Muscle layer of duodenum (tissue), 2 donors: ENCODE measurements around the gene AGXT.

Source experiments
- H3K27ac ChIP-seq: one replicate; pipeline ENCODE4 v1.7.0; 2013; ENCODE audit warnings: mild to moderate bottlenecking, low read length
- H3K27me3 ChIP-seq: one replicate; pipeline ENCODE4 v1.7.0; 2013; ENCODE audit warnings: low read depth, mild to moderate bottlenecking, control low read depth, low read length
- H3K36me3 ChIP-seq, 2 donors: one replicate each; pipeline ENCODE4 v1.7.0; 2013; ENCODE audit warnings: low read length in 2 of 2, control low read depth in 1 of 2, mild to moderate bottlenecking in 1 of 2; ENCODE audit not compliant: insufficient read depth in 2 of 2, control insufficient read depth in 1 of 2
- H3K4me1 ChIP-seq, 2 donors: one replicate each; pipeline ENCODE4 v1.7.0; 2013; ENCODE audit warnings: low read length in 2 of 2, mild to moderate bottlenecking in 2 of 2, control low read depth in 1 of 2, moderate library complexity in 1 of 2; ENCODE audit not compliant: insufficient read depth in 2 of 2, control insufficient read depth in 1 of 2
- H3K4me3 ChIP-seq, 2 donors: one replicate each; pipeline ENCODE4 v1.7.0; 2013; ENCODE audit warnings: low read length in 2 of 2, low read depth in 1 of 2, mild to moderate bottlenecking in 1 of 2
- H3K9me3 ChIP-seq, 2 donors: one replicate each; pipeline ENCODE4 v1.7.0; 2013; ENCODE audit warnings: low read length in 2 of 2, control low read depth in 1 of 2, mild to moderate bottlenecking in 1 of 2; ENCODE audit not compliant: control insufficient read depth in 1 of 2
- donor health status: healthy.

AGXT gene

DNA sequence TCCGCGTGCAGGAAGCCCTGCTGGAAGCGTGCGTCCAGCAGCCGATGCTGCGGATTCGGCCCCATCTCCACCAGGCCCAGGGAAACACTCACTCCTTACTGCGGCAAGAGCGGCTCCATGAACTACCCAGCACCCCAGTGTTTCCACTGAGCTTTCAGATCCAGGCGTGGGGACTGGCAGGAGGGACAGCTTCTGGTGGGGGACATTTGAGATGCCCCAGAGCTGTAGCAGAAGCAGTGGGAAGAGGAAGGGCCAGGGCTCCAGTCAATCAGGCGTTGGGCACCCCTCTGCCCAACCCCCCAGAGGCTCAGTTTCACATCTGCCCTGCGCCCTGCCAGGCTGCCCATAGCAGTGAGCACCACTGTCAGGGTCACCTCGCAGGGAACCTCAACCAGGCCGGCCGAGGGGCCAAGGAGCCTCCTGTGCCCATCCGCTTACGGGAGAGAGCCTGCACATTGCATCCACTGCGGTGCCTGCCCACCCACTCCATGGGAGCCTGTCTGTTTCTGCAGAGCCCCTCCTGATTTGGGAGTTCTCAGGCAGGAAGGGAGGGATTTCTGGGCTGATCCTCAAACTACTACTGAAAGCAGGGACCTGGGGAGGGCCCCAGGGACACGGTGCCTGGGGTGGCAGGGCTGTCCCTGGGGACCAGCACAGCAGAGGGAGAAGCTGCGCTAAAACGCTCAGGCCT lies 4.6 kb downstream of the AGXT start:
- H3K27me3 ChIP-seq = no peaks in the 10 kb centered on the region
- H3K4me1 ChIP-seq = no peaks in the 10 kb centered on the region
- no peaks in the 10 kb centered on the region for H3K36me3 ChIP-seq
- H3K27ac ChIP-seq = no peak overlapping the region
- H3K4me3 ChIP-seq = no peak overlapping the region
- H3K9me3 ChIP-seq = no peaks in the 10 kb centered on the region

DNA sequence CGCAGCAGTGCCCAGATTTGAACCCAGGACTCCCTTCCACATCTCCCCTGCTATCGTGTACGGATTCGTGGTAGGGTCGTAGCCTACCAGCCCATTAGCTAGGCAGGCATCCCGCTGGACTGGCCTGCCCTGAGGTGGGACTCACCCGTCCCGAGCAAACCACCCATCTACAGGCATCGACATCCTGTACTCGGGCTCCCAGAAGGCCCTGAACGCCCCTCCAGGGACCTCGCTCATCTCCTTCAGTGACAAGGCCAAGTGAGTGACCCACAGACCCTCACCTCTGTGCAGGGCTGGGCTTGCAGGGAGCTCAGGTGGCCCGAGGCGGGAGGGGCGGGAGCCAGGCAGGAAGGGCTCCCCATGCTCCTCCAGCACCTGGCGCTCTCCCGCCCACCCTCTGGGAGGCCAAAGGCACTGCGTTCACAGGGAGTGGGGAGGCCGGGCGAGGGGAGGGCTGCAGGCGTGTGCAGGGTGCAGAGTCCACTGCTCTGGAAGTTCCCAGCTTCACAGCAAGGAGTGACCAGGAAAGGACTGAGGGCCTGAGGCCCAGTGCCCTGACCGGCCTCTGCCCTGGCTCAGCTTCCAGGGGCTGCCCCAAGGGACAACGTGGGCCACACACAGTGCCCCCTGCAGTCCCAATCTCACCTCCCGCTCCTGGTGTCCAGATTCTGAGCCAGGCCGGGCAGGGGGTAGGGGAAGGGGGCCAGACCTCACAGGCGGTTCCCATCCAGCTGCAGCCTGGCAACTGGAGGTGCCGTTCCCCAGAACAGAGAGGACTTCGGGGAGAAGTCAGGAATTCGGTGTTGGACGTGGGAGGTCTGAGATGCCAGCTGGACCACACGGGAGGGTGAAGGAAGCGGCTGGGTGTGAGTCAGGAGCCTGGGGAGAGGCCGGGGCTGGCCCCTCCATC lies 5.4 kb downstream of the AGXT start:
- H3K27ac ChIP-seq = no peak overlapping the region

GRCh38 chr2:240874715-240875227 lies 6.1 kb downstream of the AGXT start:
- Histone ChIP-seq H3K27ac (no peak overlapping the region), H3K36me3 (no peaks in the 10 kb centered on the region), H3K9me3 (no peaks in the 10 kb centered on the region), H3K4me1 (no peaks in the 10 kb centered on the region), H3K27me3 (no peaks in the 10 kb centered on the region), H3K4me3 (no peak overlapping the region)

More for the DNA sequence above, 5.4 kb downstream of the AGXT start:
- H3K9me3 ChIP-seq = no peaks in the 10 kb centered on the region
- H3K4me3 ChIP-seq = no peak overlapping the region
- H3K4me1 ChIP-seq = no peaks in the 10 kb centered on the region
- H3K27me3 ChIP-seq = no peaks in the 10 kb centered on the region
- no peaks in the 10 kb centered on the region for H3K36me3 ChIP-seq

DNA sequence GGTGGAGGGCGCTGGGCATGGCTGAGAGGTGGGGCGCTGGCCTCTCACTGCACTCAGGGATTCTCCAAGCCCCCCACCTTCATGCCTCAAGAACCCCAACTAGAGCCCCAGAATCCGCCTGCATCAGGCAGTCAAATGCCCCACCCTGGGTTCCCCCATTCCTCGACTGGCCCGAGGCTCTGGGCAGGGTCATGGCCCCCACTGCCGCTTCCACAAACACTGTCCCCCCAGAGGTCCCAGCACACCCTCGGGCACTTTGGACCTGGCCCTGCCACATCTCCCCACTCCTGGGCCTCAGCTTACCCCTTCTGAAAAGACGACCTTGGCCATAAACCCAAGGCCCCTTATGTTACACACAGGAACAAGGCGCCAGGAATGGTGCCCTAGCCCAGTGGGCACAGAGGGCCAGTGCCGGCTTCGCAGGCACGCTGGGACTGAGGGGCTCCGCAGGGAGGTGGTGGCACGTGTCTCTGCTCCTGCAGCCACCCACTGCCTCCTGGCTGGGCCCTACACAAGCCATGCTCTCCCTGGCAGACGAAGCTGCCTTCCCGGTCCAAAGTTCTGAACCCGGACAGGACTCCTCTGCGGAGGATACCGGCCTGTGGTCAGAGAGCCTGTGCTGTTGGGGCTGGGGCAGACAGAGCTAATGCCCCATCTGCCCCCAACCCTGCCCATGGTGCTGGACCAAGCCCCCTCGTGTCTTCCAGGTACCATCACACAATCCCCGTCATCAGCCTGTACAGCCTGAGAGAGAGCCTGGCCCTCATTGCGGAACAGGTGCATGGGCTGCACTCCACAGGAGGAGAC lies 6.8 kb downstream of the AGXT start:
- Histone ChIP-seq H3K36me3 (no peaks in the 10 kb centered on the region), H3K27me3 (no peaks in the 10 kb centered on the region), H3K27ac (no peak overlapping the region), H3K4me3 (no peak overlapping the region), H3K9me3 (no peaks in the 10 kb centered on the region), H3K4me1 (no peaks in the 10 kb centered on the region)

GRCh38 chr2:240876035-240876474 lies 7.4 kb downstream of the AGXT start:
- Histone ChIP-seq H3K27me3 (no peaks in the 10 kb centered on the region), H3K27ac (no peak overlapping the region), H3K4me1 (no peaks in the 10 kb centered on the region), H3K9me3 (no peaks in the 10 kb centered on the region), H3K4me3 (no peak overlapping the region), H3K36me3 (no peaks in the 10 kb centered on the region)

- no peaks in the 10 kb centered on the region for H3K9me3 ChIP-seq
- H3K4me3 ChIP-seq = no peak overlapping the region
- H3K36me3 ChIP-seq = no peaks in the 10 kb centered on the region
- H3K4me1 ChIP-seq = no peaks in the 10 kb centered on the region
- no peak overlapping the region for H3K27ac ChIP-seq
- no peaks in the 10 kb centered on the region for H3K27me3 ChIP-seq
Observed at GRCh38 chr2:240876475-240877251, 8.0 kb downstream of the AGXT start.

DNA sequence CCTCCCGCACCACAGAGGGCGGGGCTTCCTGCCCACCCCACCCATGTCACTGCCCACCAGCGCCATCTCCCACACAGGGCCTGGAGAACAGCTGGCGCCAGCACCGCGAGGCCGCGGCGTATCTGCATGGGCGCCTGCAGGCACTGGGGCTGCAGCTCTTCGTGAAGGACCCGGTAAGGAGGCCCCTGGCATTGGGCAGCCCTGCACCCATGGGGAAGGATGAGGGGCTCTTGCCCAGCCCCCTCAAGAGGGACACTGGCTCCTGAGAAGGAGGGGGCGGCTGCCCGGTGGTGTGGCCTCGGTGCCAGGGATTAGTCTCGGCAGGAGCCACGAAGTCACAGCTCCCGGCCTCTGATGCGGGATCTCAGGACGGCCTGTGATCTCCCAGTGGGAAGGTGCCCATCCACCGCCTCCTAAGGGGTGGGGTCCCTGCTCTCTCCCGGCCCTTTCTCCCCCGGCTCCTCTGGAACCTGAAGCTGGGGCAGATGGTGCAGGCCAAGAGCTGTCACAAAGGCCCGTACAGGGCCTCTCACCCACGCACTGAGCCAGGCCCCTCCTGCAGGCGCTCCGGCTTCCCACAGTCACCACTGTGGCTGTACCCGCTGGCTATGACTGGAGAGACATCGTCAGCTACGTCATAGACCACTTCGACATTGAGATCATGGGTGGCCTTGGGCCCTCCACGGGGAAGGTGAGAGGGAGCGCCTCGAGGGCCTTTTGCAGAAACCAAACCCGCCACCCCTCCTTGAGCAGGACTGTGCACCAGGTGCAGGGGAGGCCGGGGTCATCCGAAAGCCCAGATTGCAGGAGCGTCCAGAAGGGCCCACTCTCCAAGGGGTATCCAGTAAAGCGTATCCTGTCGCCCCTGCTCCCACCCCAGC lies 9.1 kb downstream of the AGXT start:
- H3K9me3 ChIP-seq = no peaks in the 10 kb centered on the region
- no peaks in the 10 kb centered on the region for H3K27me3 ChIP-seq
- H3K4me1 ChIP-seq = no peaks in the 10 kb centered on the region
- H3K36me3 ChIP-seq = no peaks in the 10 kb centered on the region
- no peak overlapping the region for H3K27ac ChIP-seq
- no peak overlapping the region for H3K4me3 ChIP-seq

DNA sequence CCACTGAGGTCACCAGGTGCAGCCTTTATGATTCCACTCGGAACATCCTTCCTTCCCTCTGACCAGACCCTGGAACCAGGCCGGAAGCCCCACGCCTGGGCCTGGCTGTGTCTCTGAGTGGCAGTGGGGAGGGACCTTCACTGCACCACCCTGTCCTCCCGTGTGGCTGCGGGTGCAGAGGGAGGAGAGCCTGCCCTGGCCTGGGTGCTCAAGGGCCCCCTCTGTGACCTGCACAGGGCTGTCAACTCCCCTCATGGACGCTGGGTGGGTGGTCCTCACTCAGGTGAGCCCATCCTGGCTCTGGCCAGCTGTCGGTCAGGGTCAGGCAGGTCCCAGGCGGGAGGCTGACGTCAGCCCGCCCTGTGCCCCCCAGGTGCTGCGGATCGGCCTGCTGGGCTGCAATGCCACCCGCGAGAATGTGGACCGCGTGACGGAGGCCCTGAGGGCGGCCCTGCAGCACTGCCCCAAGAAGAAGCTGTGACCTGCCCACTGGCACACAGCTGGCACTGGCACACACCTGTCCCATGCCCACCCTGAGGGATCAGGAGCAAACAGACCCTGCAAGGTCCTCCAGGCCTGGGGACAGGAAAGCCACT lies 9.8 kb downstream of the AGXT start:
- Histone ChIP-seq H3K4me1 (no peaks in the 10 kb centered on the region), H3K4me3 (no peak overlapping the region), H3K27ac (no peak overlapping the region), H3K9me3 (no peaks in the 10 kb centered on the region), H3K36me3 (no peaks in the 10 kb centered on the region), H3K27me3 (no peaks in the 10 kb centered on the region)

DNA sequence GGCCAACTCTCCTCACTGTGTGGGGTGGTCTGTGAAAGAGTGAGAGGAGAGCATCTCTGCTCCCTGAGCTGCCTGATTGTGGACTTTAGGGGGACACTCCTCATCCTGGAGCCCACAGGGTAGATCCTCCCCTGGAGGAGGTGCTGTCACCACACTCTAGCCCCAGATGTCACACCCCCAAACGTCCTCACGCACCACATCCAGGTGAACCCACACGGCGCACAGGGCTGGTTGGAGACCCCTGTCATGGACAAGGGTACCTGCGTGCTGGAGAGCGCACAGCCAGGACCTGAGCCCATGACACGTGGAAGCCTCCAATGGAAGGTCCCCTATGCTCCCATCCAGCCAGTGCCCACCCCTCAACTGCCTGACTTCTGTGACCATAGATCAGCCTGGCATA lies 10.5 kb downstream of the AGXT start:
- Histone ChIP-seq H3K4me3 (no peak overlapping the region), H3K36me3 (no peaks in the 10 kb centered on the region), H3K27ac (no peak overlapping the region), H3K4me1 (no peaks in the 10 kb centered on the region), H3K27me3 (no peaks in the 10 kb centered on the region), H3K9me3 (no peaks in the 10 kb centered on the region)

GRCh38 chr2:240881913-240882312 lies 13.3 kb downstream of the AGXT start:
- H3K4me3 ChIP-seq = no peak overlapping the region
- H3K4me1 ChIP-seq = no peaks in the 10 kb centered on the region
- H3K9me3 ChIP-seq = no peaks in the 10 kb centered on the region
- H3K27me3 ChIP-seq = no peaks in the 10 kb centered on the region
- H3K27ac ChIP-seq = no peak overlapping the region
- H3K36me3 ChIP-seq = no peaks in the 10 kb centered on the region
